HG02973 (cell line): Measurements from ENCODE around the gene PAEP.
"Not testable (repeated sequence)": the region's sequence is repeated elsewhere in the genome, so short reads cannot be mapped to it uniquely, and the experiment has no call there.

Experiments
- ATAC-seq: cut with Tn5 transposase; IDR thresholded peaks from one replicate; pipeline ENCODE4 v1.9.1; 2021; ENCODE audit warnings: moderate library complexity; ENCODE audit not compliant: unreplicated experiment

PAEP gene

DNA sequence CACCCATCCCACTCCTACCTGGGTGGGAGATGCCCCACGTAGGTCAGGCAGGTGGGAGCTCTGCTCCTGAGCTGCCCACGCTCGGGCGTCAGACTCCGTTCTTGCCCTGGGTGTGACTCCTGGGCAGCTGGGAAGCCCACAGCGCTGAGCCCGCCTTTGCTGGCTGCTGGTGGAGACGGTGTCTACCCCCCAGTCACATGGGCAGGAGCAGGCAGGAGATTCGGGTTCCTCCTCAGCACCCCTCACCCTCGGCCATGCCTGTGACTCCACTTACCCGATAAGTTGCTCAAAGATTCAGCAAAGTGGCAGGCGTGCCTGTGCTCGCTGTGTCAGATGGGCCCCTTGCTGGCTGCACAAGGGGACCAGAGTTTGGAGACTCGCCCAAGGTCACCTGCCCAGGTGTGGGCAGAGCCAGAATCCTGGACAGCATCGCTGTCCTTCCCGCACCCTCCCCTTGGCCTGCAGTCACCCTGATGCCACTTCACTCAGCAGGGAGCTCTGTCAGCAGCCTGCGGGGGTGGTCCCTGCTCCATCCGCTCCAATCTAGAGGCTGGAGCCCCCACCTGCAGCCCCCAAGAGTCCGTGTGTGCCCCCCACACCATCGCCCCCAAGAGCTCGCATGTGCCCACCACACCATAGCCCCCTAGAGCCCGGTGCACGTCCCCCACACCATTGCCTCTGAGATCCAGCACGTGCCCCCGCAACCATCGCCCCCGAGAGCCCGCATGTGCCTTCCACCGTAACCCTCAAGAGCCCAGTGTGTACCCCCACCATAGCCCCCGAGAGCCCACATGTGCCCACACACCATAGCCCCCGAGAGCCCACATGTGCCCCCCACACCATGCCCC is 36.1 kb upstream of the PAEP start:
- ATAC-seq = no peak

DNA sequence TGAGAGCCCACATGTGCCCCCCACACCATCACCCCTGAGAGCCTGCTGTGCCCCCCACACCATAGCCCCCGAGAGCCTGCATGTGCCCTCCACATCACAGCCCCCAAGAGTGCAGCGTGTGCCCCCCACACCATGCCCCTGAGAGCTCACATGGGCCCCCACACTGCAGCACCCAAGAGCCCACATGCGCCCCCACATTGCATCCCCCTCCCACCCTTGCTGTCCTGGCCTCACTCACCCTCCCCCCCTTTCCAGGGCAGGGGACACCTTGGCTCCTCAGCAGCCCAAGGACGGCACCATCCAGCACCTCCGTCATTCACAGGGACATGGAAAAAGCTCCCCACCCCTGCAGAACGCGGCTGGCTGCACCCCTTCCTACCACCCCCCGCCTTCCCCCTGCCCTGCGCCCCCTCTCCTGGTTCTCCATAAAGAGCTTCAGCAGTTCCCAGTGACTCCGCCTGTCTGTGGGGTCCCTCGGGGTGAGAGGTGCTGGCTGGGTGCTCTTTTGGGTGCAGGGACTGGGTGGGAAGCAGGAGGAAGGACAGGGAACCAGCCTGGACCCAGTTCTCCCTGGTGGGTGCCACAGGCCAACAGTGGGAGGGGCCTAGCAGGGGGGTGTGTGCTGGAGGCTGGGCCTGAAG is 35.3 kb upstream of the PAEP start:
- no peak for ATAC-seq

DNA sequence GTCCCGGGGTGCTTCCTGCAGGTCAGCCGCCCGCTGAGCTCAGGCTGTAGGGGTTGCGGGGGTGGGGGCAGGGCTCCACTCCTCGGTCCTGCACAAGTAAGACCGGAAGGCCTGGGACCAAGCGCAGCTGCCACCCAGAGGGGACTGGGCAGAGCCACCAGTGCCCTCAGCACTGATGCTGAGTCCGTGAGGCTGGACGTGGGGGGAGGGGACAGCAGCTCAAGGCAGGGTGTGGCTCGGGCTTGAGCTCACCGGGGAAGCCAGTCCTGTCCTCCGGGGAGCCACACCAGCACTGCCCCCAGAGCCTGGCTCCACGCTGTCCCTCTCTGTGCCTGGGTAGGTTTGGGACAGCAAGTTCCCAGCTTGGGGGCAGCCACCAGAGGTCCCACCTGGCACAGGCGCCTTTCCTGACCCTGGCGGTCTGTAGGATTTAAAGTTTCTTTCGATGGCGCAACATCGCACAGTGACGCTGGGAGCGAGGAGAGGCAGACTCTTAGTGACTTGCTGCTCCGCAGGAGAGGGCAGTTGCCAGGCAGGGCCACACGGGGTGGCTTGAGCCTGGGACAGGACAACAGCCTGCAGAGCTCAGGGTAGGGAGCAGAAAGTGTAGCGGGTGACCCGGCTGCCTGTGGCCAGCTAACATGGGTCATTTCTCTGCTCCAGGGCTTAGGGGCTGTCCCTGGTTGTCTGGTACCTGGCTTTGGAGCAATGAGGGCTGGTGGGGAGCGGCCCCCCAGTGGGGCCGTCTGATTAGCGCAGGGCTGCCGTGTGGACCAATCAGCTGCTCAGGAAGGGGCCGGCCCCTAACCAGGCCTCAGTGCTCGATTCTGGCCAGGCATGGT is 34.6 kb upstream of the PAEP start:
- no peak for ATAC-seq

DNA sequence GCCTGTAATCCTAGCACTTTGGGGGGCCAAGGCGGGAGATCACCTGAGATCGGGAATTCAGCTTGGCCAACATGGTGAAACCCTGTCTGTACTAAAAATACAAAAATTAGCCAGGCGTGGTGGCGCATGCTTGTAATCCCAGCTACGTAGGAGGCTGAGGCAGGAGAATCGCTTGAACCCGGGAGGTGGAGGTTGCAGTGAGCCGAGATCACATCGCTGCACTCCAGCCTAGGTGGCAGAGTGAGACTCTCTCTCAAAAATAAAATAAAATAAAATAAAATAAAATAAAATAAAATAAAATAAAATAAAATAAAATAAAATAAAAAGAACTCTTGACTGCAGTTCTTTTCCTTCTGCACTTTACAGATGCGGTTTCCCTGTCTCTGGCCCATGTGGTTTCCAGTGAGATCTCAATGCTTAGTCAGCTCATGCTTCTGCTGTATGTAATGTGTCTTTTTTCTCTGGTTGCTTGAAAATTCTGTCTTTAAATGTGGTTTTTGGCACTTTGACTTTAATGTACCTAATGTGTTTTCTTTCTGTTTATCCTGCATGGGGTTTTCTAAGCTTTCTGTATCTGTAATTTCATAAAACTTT is 32.6 kb upstream of the PAEP start:
- not testable (repeated sequence) for ATAC-seq

DNA sequence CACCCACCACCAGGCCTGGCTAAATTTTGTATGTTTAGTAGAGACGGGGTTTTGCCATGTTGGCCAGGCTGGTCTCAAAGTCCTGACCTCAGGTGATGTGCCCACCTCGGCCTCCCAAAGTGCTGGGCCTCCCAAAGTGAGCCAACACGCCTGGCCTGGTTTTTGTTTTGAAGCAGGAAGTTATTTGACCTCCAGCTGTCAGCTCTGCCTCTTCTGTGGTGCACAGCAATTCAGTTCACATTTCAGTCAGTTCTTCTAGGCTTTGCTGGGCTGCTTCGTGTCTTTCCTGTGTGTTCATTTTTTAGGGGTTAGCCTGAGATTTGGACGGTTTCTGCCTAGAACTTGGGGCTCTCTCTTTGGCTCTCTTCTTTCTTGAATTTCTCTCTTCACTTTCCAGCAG is 31.4 kb upstream of the PAEP start:
- ATAC-seq = no peak

DNA sequence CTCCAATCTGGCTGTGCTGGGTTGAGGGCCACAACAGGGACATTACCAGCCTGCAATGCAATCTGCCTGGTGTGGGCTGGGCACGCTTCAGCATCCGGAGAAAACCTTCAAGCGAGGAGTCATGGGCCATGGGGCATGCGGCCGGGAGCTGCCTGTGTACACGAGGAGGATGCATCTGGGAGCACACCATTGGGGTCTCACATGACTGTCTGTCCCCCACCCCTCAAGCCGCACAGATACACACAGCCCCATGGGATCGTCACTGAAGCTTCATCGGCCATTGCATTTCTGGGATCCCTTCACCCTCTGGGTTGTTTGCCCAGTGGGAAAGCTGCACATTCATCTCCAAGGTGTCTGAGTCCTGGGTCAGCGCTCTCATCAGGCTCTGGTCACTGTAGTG is 30.5 kb upstream of the PAEP start:
- no peak for ATAC-seq

DNA sequence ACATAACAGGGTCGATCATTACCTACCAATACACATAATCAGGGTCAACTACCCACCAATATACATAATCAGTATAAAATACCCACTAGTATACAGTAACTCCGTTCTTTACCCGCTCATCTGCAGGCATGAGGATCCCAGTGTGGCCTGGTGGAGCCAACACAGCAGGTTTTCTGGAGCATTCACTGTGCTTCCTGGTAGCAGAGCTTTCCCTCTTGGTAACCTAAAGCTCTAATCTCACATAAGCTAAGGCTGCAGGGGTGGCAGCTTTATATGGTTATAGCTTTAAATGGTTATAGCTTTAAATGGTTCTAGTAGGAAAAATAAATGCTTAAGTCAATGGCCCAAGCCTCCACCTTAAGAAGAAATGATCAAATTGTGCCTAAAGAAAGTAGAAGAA is 28.4 kb upstream of the PAEP start:
- ATAC-seq = no peak

DNA sequence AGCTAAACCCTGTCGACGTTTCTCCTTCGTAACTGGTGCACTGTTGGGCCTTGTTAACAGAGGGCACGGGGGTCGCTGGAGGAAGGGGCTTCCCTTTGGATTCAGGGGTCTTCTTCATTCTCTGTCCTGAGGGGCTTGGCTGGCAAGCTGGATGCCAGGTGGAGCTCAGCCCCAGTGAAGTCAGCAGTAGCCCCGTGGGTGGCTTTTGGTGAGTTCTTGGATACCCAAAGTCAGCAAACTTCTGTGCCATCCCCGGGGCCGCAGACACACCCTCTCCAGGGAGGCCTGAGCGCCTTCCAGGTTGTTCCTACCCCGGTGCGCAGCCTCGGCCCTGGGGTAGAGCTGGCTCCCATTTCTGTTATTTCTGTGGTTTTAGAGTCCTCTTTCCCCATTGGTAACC is 27.9 kb upstream of the PAEP start:
- ATAC-seq = no peak

DNA sequence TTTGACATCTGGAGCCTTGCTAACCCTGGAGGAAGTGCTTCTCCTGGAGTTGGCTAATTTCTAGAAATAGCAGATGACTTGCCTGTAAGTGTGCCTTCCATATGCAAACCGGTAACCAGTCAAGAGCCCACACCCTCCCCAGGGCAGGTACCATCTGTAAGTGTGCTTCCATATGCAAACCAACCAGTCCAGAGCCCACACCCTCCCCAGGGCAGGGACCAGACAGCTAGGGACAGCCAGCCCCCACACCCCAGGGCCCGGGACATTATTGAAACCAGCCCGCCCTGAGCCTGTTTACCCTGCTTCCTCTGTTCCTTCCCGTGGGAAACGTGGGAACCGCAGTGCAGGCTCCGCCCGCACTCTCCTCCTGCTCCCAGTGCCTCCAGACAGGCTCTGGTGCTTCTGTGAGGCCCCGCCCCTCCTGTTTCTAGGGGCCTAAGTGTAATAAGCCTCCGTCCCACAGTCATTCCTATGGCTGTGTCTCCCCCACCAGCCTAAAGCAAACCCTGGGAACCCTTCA is 27.3 kb upstream of the PAEP start:
- not testable (repeated sequence) for ATAC-seq

DNA sequence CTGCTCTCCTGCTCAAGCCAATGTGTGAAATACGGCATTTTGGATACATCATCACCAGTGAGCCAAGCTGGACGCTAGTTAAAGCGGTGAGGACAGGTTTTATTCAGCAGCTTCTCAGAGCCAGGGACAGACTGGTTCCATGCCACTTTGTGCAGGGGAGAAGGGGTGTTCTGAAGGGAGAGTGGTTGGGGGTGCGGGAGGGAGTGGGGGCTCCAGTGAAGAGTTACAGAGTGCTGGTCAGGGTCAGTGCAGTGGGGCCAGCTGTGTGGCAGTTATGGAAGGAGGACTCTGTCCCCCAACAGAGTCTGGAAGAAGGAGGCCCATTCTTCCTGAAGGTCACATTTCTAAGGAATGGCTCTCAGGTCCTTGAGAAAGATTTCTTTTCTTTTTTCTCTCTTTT is 26.7 kb upstream of the PAEP start:
- not testable (repeated sequence) for ATAC-seq

DNA sequence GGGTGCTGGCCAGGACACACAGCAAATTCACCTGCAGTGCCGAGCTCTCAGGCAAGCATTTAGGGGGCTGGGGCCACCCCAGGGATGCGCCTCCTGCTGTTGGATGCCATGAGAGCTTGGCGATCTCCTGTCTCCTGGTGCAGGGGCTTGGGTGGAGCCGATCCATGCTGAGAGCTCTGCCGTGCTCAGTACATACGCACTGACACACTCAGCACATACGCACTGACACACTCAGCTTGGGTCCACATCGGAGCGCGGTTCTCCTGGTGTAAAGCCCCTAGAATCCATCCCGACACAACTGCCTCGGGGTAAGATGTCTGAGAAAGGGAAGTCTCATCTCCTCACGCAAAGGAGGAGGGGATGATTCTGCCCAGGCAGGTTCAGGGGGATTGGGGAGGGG is 25.9 kb upstream of the PAEP start:
- not testable (repeated sequence) for ATAC-seq

DNA sequence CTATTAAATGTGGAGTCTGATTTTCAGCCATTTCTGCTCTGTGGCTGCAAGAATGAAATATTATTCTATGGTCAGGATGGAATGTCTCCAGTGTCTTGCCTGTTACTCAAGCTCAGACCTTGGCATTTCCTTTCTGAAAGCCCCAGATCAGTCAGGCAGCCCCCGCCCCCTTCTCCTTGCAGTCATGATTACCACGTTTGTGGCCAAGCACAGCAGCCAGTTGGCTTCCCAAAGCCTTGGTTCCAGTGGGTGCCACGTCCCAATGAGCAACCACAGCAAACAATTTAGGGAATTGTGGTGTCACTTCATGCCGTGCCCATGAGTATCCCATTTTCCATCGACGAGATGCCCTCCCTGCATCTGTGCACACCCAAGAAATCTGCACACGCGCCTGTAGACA is 25.3 kb upstream of the PAEP start:
- ATAC-seq = no peak

DNA sequence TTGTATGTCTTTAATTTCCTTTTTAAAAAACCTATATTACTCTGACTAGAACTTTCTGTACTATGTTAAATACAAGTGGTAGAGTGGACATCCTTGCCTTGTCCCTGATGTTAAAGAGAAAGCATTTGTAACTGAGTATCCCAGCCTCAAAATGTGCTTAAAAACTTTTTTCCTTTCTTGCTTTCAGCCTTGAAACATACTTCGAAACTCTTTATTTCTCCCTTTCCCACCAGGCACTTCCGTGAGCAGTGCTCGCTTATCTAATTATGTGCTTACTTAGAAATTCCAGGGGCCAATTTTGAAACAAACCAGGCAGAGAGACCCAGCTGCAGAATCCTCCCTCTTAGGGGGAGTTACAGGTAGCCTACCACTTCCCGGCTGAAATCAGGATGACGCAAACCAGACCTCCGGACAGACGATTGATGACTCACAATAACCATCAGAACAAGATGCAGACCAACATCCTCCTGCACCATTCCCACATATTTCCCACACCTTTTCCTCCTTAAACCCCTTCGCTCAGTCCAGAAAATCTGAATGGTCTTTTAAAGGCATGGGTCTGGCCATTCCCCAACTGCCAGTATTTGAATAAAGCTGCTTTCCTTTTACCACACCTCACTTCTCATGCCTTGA is 18.2 kb upstream of the PAEP start:
- ATAC-seq = not testable (repeated sequence)

DNA sequence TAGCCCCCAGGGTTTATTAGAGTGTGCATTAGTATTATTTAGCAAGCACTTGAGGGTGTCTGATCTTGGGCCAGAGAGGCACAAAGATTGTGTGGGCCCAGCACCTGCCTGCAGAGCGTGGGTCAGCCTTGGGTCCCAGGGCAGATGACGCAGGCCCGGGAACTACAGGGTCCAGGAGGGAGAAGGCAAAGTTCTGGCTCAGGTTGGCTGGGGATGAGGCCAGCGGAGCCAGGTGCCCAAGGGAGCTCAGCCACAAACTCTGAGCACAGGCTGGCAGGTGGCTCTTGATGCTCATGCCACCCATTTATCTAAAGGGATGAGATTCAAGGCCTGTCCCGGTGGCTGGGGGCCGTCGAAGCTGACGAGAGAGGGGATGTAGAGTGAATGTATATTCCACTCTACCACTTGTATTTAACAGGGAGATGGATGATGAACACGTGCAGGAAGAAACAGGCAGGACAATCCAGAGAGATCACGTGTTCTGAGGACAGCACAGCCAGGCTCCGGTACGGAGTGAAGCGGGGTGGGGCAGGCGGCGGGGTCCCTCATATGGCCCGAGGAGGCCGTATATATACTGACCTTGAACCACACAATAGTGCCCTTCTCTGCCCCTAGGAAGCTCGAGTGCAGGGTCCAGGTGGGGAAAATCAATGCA is 16.4 kb upstream of the PAEP start:
- no peak for ATAC-seq

DNA sequence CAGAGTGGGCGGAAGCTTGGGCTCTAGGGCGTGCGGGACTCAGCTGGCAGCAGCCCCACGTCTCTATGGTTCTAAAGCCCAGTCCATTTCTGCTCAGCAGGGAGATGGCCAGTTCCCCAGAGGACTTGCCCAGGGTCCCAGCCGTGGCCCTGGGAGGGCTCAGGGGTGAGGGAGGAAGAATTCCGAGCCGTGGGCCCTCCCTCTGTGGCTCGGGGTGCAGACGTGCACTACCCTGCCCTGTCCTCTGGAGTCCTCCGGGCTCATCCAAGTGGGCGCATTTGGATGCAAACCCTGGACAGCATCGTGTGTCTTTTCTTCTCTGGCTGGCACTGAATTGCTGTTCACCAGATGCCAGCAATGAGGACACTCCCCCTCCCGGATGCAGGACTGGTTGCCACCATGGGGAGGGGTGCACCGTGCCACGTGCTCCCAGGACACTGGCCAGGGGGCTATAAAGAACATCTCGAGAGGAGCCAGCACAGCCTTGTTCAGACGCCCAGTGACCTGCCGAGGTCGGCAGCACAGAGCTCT is 15.8 kb upstream of the PAEP start, which contains the start of gene OBP2A:
Gene OBP2A (plus strand): TSS at position 481 of the 531 bp plus-strand sequence. CDS start 55 bp downstream, outside the sequence.
- ATAC-seq = not testable (repeated sequence)

DNA sequence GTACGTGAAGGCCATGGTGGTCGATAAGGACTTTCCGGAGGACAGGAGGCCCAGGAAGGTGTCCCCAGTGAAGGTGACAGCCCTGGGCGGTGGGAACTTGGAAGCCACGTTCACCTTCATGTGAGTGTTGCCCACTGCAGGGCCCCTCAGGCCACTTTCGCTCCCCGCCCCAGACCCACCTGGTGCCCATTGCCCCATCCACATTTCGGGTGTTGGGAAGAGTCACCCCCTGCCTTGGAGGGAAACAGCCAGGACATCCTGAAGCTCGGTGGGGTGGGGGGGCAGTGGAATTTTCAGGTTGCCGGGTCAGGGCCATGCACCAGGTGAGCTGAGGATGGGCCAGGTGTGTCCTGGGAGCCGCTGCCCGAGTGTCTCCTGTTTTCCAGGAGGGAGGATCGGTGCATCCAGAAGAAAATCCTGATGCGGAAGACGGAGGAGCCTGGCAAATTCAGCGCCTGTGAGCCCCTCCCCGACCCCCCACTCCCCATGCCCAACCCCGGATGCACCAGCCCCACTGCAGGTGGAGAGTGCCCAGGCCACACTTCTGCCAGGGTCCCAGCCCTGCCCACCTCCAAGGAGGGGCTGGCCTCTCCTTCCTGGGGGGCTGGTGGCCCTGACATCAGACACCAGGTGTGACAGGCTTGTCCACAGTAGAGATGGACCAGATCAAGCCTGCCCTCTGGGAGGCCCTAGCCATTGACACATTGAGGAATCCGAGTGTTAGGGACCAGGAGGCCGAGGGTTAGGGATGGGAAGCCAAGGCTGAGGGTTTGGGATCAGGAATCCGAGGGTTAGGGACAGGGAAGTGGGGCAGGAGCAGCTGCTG is 14.6 kb upstream of the PAEP start:
- not testable (repeated sequence) for ATAC-seq

DNA sequence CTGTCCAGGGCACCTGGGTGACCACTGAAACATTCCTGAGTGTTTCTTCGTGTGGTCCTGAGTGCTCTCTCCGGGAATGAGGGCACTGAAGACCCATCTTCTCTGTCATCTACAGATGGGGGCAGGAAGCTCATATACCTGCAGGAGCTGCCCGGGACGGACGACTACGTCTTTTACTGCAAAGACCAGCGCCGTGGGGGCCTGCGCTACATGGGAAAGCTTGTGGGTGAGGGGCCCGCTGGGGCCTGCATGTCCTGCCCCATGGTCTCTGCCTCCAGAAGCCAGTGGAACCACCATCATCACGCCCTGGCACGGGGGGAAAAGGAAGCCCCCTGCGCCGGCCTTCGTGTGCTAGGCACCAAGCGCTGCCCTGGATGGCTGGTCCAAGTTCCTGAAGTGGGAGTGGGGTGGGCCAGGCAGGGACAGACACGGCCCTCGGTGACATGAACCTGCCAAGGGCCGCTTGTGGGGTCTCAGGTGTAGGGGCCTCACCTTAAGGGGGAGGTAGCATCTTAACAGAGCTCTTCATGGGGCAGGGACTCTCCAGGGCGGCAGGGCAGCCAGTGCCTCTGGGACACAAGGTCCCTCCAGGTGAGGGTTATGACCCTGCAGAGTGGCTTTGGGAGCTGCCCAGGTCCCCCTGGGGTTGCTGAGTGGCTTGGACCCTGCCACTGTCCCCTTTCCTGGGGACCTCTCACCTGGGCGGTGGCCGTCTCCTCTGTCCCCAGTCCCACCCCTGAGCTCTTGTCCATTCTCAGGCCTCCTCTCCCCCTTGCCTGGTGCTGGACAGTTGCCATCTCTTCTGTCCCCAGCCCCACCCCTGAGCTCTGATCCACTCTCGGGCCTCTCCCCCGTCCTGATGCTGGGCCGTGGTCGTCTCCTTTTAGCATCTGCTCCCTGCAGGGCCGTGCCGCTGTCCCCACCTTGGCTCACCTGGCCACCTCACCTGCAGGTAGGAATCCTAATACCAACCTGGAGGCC is 13.5 kb upstream of the PAEP start:
- no peak for ATAC-seq
